ENCODE results near the gene RTBDN.
"Not testable (repeated sequence)": the region's sequence is repeated elsewhere in the genome, so short reads cannot be mapped to it uniquely, and the experiment has no call there.

The RTBDN gene

GRCh38 chr19:12833418-12833737, 1.0 kb downstream of the RTBDN start:
- H3K4me3 ChIP-seq (ENCODE audit: low read depth, low read length) = no peak overlapping the region
- POLR2A ChIA-PET = no interaction called here
- CTCF ChIA-PET = interaction anchor here (1.4 kb wide), 1 partner anchor 78 kb away, joined by 3 read pairs; no protein-coding TSS in a partner anchor
- no peak for TF ChIP-seq CTCF (IDR thresholded peaks at IDR 0.05; ENCODE audit: insufficient read depth, low read length, missing control alignments)
- DNase-seq (ENCODE audit: low read depth, low spot score) = no peak

- ChIA-PET POLR2A (interaction anchor here (0.8 kb wide), 1 partner anchor 37 kb away, joined by 6 read pairs; the partner anchor contains the start of gene JUNB), CTCF (interaction anchor here (0.7 to 2.0 kb wide), 4 partner anchors 16 to 87 kb away, joined by 3 to 8 read pairs (median 4); no protein-coding TSS in a partner anchor)
- no peak for TF ChIP-seq CTCF (IDR thresholded peaks at IDR 0.05; ENCODE audit: insufficient read depth, low read length, missing control alignments)
- no peak overlapping the region for H3K4me3 ChIP-seq (ENCODE audit: low read depth, low read length)
- no peak for DNase-seq (ENCODE audit: low read depth, low spot score)
Measured at GRCh38 chr19:12828494-12828893, 5.9 kb downstream of the RTBDN start.

GRCh38 chr19:12825254-12826131, 8.9 kb downstream of the RTBDN start:
- peak; percentile 46 for TF ChIP-seq CTCF (IDR thresholded peaks at IDR 0.05; ENCODE audit: insufficient read depth, low read length, missing control alignments)
- POLR2A ChIA-PET = no interaction called here
- CTCF ChIA-PET = interaction anchor here (0.6 to 3.4 kb wide), 12 partner anchors 9 to 420 kb away, joined by 3 to 23 read pairs (median 6); partner anchors contain the start of genes GCDH and RTBDN
- DNase-seq (ENCODE audit: low read depth, low spot score) = no peak
- peak overlapping the region; percentile 12; the same call in 1 of the 2 replicates for H3K4me3 ChIP-seq (ENCODE audit: low read depth, low read length)

GRCh38 chr19:12821761-12822160, 12.6 kb downstream of the RTBDN start:
- no peak for TF ChIP-seq CTCF (IDR thresholded peaks at IDR 0.05; ENCODE audit: insufficient read depth, low read length, missing control alignments)
- POLR2A ChIA-PET = no interaction called here
- H3K4me3 ChIP-seq (ENCODE audit: low read depth, low read length) = no peak overlapping the region
- CTCF ChIA-PET = interaction anchor here (0.7 to 2.3 kb wide), 5 partner anchors 9 to 45 kb away, joined by 3 to 8 read pairs (median 3); no protein-coding TSS in a partner anchor
- DNase-seq (ENCODE audit: low read depth, low spot score) = no peak

- DNase-seq (ENCODE audit: low read depth, low spot score); H3K4me3 ChIP-seq (ENCODE audit: low read depth, low read length); POLR2A ChIA-PET: not testable (repeated sequence)
- CTCF ChIA-PET = interaction anchor here (0.8 to 4.6 kb wide), 6 partner anchors 21 to 60 kb away, joined by 3 to 15 read pairs (median 6); no protein-coding TSS in a partner anchor
Measured at GRCh38 chr19:12817810-12818209, 16.6 kb downstream of the RTBDN start.

- CTCF ChIA-PET = interaction anchor here (0.8 to 4.6 kb wide), 4 partner anchors 21 to 57 kb away, joined by 3 to 15 read pairs (median 6); no protein-coding TSS in a partner anchor
- H3K4me3 ChIP-seq (ENCODE audit: low read depth, low read length); DNase-seq (ENCODE audit: low read depth, low spot score); POLR2A ChIA-PET: not testable (repeated sequence)
Measured at GRCh38 chr19:12817188-12817587, 17.2 kb downstream of the RTBDN start.

GRCh38 chr19:12815088-12815487, 19.3 kb downstream of the RTBDN start:
- no peak overlapping the region for H3K4me3 ChIP-seq (ENCODE audit: low read depth, low read length)
- CTCF ChIA-PET = interaction anchor here (0.6 to 3.6 kb wide), 6 partner anchors 10 to 49 kb away, joined by 4 to 15 read pairs (median 4); partner anchors contain the start of gene RTBDN
- TF ChIP-seq CTCF (IDR thresholded peaks at IDR 0.05; ENCODE audit: insufficient read depth, low read length, missing control alignments) = no peak
- POLR2A ChIA-PET = no interaction called here
- no peak for DNase-seq (ENCODE audit: low read depth, low spot score)

Measured in AG04449 (cell line).